PC-3 (cell line): Measurements from ENCODE around the gene VIM. TPM values are rescaled to one million over a fixed set of nuclear protein-coding genes. Genes with fewer than 3 reads are reported as not detected.

ENCODE experiments used
- ATAC-seq: fragments of 200-7000 bp; cut with Tn5 transposase; 2 replicates; pipeline ENCODE4 v1.9.1; 2020; ENCODE audit warnings: mild to moderate bottlenecking, moderate library complexity
- BruUV-seq: library from RNA; stranded (reverse); fragments of 400-500 nt; replicated peaks from 2 replicates; lab custom pipeline; 2021; lab: Mats Ljungman, UMichigan
- CTCF ChIA-PET: fragments of 300-600 bp; sonication (Branson Sonifier 250); formaldehyde crosslinking; loops from one replicate; lab custom pipeline; 2022; ENCODE audit warnings: antibody characterized with exemption; lab: Charles Lee
- POLR2A ChIA-PET: fragments of 300-600 bp; sonication (Branson Sonifier 250); formaldehyde crosslinking; loops from one replicate; lab custom pipeline; 2022; ENCODE audit warnings: antibody characterized with exemption; ENCODE audit not compliant: unreplicated experiment; lab: Charles Lee
- DNase-seq: peaks from one replicate; pipeline ENCODE4 v3.0.0-alpha.2; 2015
- H2AFZ ChIP-seq: fragments of 300-600 bp; sonication (generic); 2 replicates; pipeline ENCODE4 v1.6.0; 2016; ENCODE audit warnings: antibody characterized with exemption, low read length
- H3F3A ChIP-seq: fragments of 300-600 bp; sonication (generic); one replicate; pipeline ENCODE4 v1.6.0; 2017; ENCODE audit warnings: antibody characterized with exemption, low read length, control low read depth, mild to moderate bottlenecking; ENCODE audit not compliant: unreplicated experiment
- H3K27ac ChIP-seq: fragments of 300-600 bp; sonication (generic); 2 replicates; pipeline ENCODE4 v1.5.1; 2016; ENCODE audit warnings: mild to moderate bottlenecking, low read length
- H3K27me3 ChIP-seq: fragments of 300-600 bp; sonication (generic); 2 replicates; pipeline ENCODE4 v1.6.1; 2016; ENCODE audit warnings: low read length, mixed read lengths
- H3K36me3 ChIP-seq: fragments of 300-600 bp; sonication (generic); 2 replicates; pipeline ENCODE4 v1.6.1; 2016; ENCODE audit warnings: low read depth, mixed run types, low read length, mixed read lengths
- H3K4me1 ChIP-seq: fragments of 300-600 bp; sonication (generic); 2 replicates; pipeline ENCODE4 v1.5.1; 2016; ENCODE audit warnings: low read length; ENCODE audit not compliant: insufficient read depth
- H3K4me2 ChIP-seq: fragments of 300-600 bp; sonication (generic); 2 replicates; pipeline ENCODE4 v1.6.0; 2016; ENCODE audit warnings: low read length
- H3K4me3 ChIP-seq: fragments of 300-600 bp; sonication (generic); 2 replicates; pipeline ENCODE4 v1.5.1; 2016; ENCODE audit warnings: mild to moderate bottlenecking, low read length, mixed read lengths
- H3K79me2 ChIP-seq: fragments of 300-600 bp; sonication (generic); 2 replicates; pipeline ENCODE4 v1.6.1; 2017; ENCODE audit warnings: low read length, mixed read lengths
- H3K9ac ChIP-seq: fragments of 300-600 bp; sonication (generic); 2 replicates; pipeline ENCODE4 v1.6.0; 2016; ENCODE audit warnings: mild to moderate bottlenecking, low read length
- H3K9me2 ChIP-seq: fragments of 300-600 bp; sonication (generic); replicated peaks from 2 replicates; pipeline ENCODE4 v1.6.1; 2016; ENCODE audit warnings: mixed run types, low read length, mixed read lengths
- H3K9me3 ChIP-seq: fragments of 300-600 bp; sonication (generic); 2 replicates; pipeline ENCODE4 v1.6.1; 2016; ENCODE audit warnings: low read length, mixed read lengths
- H4K20me1 ChIP-seq: fragments of 300-600 bp; sonication (generic); 2 replicates; pipeline ENCODE4 v1.6.1; 2016; ENCODE audit warnings: low read length, mixed read lengths
- EZH2 ChIP-seq: fragments of 300-600 bp; sonication (generic); IDR thresholded peaks from one replicate; pipeline ENCODE4 v1.6.1; 2017; ENCODE audit warnings: antibody characterized with exemption, mild to moderate bottlenecking, low read length; ENCODE audit not compliant: unreplicated experiment
- EZH2phosphoT487 ChIP-seq: fragments of 300-600 bp; sonication (generic); IDR thresholded peaks from 2 replicates; pipeline ENCODE4 v1.6.1; 2018; ENCODE audit warnings: mild to moderate bottlenecking, antibody characterized with exemption, low read length, borderline replicate concordance
- intact Hi-C: fragments of 100-400 bp; cut with micrococcal nuclease; formaldehyde crosslinking; loops from 2 replicates; pipeline ENCODE4 v1.9.0; 2023
- total RNA-seq: library from RNA; depleted of rRNA; stranded (reverse); fragments of >200 nt; gene quantifications from 2 replicates; pipeline ENCODE4 v1.2.3, GENCODE V29; 2014
- TF ChIP-seq, protein P1 (sequence below): fragments of 300-600 bp; sonication (generic); conservative IDR thresholded peaks from 2 replicates; pipeline ENCODE4 v1.5.1; 2017; ENCODE audit warnings: antibody characterized with exemption, low read depth, mild to moderate bottlenecking, low read length

VIM gene
- total RNA-seq, 1 experiment from 2014 or later = 469 TPM

DNA sequence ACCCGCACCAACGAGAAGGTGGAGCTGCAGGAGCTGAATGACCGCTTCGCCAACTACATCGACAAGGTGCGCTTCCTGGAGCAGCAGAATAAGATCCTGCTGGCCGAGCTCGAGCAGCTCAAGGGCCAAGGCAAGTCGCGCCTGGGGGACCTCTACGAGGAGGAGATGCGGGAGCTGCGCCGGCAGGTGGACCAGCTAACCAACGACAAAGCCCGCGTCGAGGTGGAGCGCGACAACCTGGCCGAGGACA lies 1.6 kb downstream of the VIM start:
- H3K36me3 ChIP-seq = peaks cover 21% of the 10 kb centered on the region
- peaks cover 31% of the 10 kb centered on the region for H3K79me2 ChIP-seq
- H3F3A ChIP-seq = no peaks in the 10 kb centered on the region
- peak overlapping the region; percentile 87 for H3K4me3 ChIP-seq
- TF ChIP-seq, protein P1, sequence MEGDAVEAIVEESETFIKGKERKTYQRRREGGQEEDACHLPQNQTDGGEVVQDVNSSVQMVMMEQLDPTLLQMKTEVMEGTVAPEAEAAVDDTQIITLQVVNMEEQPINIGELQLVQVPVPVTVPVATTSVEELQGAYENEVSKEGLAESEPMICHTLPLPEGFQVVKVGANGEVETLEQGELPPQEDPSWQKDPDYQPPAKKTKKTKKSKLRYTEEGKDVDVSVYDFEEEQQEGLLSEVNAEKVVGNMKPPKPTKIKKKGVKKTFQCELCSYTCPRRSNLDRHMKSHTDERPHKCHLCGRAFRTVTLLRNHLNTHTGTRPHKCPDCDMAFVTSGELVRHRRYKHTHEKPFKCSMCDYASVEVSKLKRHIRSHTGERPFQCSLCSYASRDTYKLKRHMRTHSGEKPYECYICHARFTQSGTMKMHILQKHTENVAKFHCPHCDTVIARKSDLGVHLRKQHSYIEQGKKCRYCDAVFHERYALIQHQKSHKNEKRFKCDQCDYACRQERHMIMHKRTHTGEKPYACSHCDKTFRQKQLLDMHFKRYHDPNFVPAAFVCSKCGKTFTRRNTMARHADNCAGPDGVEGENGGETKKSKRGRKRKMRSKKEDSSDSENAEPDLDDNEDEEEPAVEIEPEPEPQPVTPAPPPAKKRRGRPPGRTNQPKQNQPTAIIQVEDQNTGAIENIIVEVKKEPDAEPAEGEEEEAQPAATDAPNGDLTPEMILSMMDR = no peak
- TF ChIP-seq EZH2 = no peak
- DNase-seq = no peak
- H4K20me1 ChIP-seq = peaks cover 16% of the 10 kb centered on the region
- BruUV-seq = no TSS peak
- H3K27me3 ChIP-seq = no peaks in the 10 kb centered on the region
- peaks cover 10% of the 10 kb centered on the region for H3K4me1 ChIP-seq
- H3K9me2 ChIP-seq = no peaks in the 10 kb centered on the region
- H3K27ac ChIP-seq = peak overlapping the region; percentile 84
- intact Hi-C loops = loop anchor here (1.0 to 5.0 kb wide), 2 partner anchors 29 to 152 kb away; no protein-coding TSS in a partner anchor
- H3K9me3 ChIP-seq = no peaks in the 10 kb centered on the region
- no peak for ATAC-seq
- ChIA-PET CTCF (no interaction called here), POLR2A (interaction anchor here (0.6 to 1.6 kb wide), 4 partner anchors 14 to 167 kb away, joined by 3 to 9 read pairs (median 6); no protein-coding TSS in a partner anchor)
- H3K9ac ChIP-seq = peak overlapping the region; percentile 90
- peak overlapping the region; percentile 75 for H3K4me2 ChIP-seq
- peak overlapping the region; percentile 73 for H2AFZ ChIP-seq

DNA sequence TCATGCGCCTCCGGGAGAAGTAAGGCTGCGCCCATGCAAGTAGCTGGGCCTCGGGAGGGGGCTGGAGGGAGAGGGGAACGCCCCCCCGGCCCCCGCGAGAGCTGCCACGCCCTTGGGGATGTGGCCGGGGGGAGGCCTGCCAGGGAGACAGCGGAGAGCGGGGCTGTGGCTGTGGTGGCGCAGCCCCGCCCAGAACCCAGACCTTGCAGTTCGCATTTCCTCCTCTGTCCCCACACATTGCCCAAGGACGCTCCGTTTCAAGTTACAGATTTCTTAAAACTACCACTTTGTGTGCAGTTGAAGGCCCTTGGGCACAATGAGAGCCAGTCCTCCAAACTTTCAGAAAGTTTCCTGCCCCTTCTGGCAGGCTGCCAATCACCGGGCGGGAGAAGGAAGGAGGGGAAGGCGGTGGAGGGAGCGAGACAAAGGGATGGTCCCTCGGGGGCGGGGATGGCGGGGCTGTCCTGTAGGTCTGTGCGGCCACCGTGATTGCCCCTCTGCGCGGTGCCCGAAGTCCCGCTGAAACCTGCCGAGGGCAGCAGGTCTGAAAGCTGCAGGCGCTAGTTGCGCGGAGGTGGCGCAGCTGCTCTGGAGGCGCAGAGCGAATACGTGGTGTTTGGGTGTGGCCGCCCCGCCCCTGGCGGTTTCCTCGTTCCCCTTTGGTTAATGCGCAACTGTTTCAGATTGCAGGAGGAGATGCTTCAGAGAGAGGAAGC lies 2.1 kb downstream of the VIM start:
- H3K4me3 ChIP-seq = peak overlapping the region; percentile 87
- no peaks in the 10 kb centered on the region for H3F3A ChIP-seq
- no peaks in the 10 kb centered on the region for H3K9me2 ChIP-seq
- H3K36me3 ChIP-seq = peaks cover 21% of the 10 kb centered on the region
- H3K27me3 ChIP-seq = no peaks in the 10 kb centered on the region
- peak overlapping the region; percentile 90 for H3K9ac ChIP-seq
- no peaks in the 10 kb centered on the region for H3K9me3 ChIP-seq
- ATAC-seq = peak; percentile 23
- H3K79me2 ChIP-seq = peaks cover 31% of the 10 kb centered on the region
- H2AFZ ChIP-seq = peak overlapping the region; percentile 73
- peaks cover 16% of the 10 kb centered on the region for H4K20me1 ChIP-seq
- POLR2A ChIA-PET = interaction anchor here (0.6 to 1.6 kb wide), 3 partner anchors 15 to 24 kb away, joined by 6 to 9 read pairs (median 7); no protein-coding TSS in a partner anchor
- H3K4me2 ChIP-seq = peak overlapping the region; percentile 75
- CTCF ChIA-PET = interaction anchor here (0.6 to 0.7 kb wide), 2 partner anchors 30 to 154 kb away, joined by 4 to 6 read pairs; no protein-coding TSS in a partner anchor
- H3K4me1 ChIP-seq = peaks cover 10% of the 10 kb centered on the region
- intact Hi-C loops = loop anchor here (1.0 to 5.0 kb wide), 2 partner anchors 30 to 153 kb away; no protein-coding TSS in a partner anchor
- no TSS peak for BruUV-seq
- TF ChIP-seq, protein P1 = no peak
- no peak for TF ChIP-seq EZH2
- TF ChIP-seq EZH2phosphoT487 = no peak
- H3K27ac ChIP-seq = peak overlapping the region; percentile 84
- peak; percentile 70 for DNase-seq

DNA sequence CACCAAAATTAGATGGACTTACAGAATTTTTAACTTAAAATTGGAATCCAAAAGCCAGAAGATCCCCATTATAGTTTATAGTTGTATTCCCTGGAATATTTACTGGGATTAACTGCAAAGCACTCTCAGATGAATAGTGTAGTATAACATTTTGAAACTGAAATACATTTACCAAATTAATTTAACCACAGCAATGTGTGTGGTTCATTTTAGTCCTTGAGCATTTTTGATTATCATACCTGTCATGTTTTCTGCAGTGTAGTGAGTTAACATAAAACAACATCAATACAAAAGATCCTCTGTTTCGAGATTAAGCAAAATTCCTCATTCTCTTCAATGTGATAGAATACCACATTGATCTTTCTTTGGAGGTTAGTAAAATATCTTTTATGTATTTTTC lies 3.7 kb downstream of the VIM start:
- H3K79me2 ChIP-seq = peaks cover 31% of the 10 kb centered on the region
- CTCF ChIA-PET = no interaction called here
- H3K4me2 ChIP-seq = peak overlapping the region; percentile 75
- H3K4me1 ChIP-seq = peaks cover 10% of the 10 kb centered on the region
- no peak for ATAC-seq
- H3K9me2 ChIP-seq = no peaks in the 10 kb centered on the region
- H3K36me3 ChIP-seq = peaks cover 21% of the 10 kb centered on the region
- H3K4me3 ChIP-seq = peak overlapping the region; percentile 87
- TF ChIP-seq, protein P1 = no peak
- no peak for TF ChIP-seq EZH2
- no peak for DNase-seq
- H4K20me1 ChIP-seq = peaks cover 16% of the 10 kb centered on the region
- no peak overlapping the region for H2AFZ ChIP-seq
- intact Hi-C loops = no loop called here
- BruUV-seq = no TSS peak
- no peaks in the 10 kb centered on the region for H3K9me3 ChIP-seq
- no peaks in the 10 kb centered on the region for H3F3A ChIP-seq
- 0 out of 2 replicates have a peak overlapping the region, but pooled peaks have one; percentile 84 for H3K27ac ChIP-seq
- H3K27me3 ChIP-seq = no peaks in the 10 kb centered on the region
- H3K9ac ChIP-seq = peak overlapping the region; percentile 90
- POLR2A ChIA-PET = interaction anchor here (0.7 kb wide), 1 partner anchor 36 kb away, joined by 3 read pairs; no protein-coding TSS in a partner anchor
